Gastrocnemius medialis (tissue), 4 donors: ENCODE data around the gene PLIN4. TPM values are rescaled to one million over a fixed set of nuclear protein-coding genes. Genes with fewer than 3 reads are reported as not detected.

Source experiments
- ATAC-seq, 2 donors: fragments of 150-250 bp; one replicate each; pipeline ENCODE4 v1.9.1; 2016
- DNase-seq, 2 donors: peaks; one replicate each; pipeline ENCODE4 v3.0.0-alpha.2; 2019
- H3K27ac ChIP-seq, 4 donors: fragments of 200-600 bp; sonication (generic); 1 replicate in 1 of 4; 2 replicates in 3 of 4; pipeline ENCODE4 v1.5.1; 2016 to 2018; ENCODE audit warnings: mild to moderate bottlenecking in 2 of 4, moderate library complexity in 1 of 4
- H3K27me3 ChIP-seq, 3 donors: fragments of 200-600 bp; sonication (generic) in 2 of 3; 1 replicate in 1 of 3; 2 replicates in 2 of 3; pipeline versions ENCODE4 v1.5.1 to v1.6.0; 2016 to 2019; ENCODE audit warnings: mild to moderate bottlenecking in 1 of 3, moderate library complexity in 1 of 3
- H3K36me3 ChIP-seq, 2 donors: fragments of 200-600 bp; sonication (generic) in 1 of 2; one replicate each; pipeline ENCODE4 v1.5.1; 2017 to 2018
- H3K4me1 ChIP-seq, 2 donors: fragments of 200-600 bp; sonication (generic) in 1 of 2; one replicate each; pipeline ENCODE4 v1.5.1; 2016 to 2017; ENCODE audit warnings: mild to moderate bottlenecking in 2 of 2
- H3K4me3 ChIP-seq, 4 donors: fragments of 200-600 bp; sonication (generic) in 3 of 4; 1 replicate in 1 of 4; 2 replicates in 3 of 4; pipeline ENCODE4 v1.5.1; 2016 to 2019; ENCODE audit warnings: mild to moderate bottlenecking in 2 of 4
- H3K9me3 ChIP-seq, 3 donors: fragments of 200-600 bp; sonication (generic) in 2 of 3; 1 replicate in 1 of 3; 2 replicates in 2 of 3; pipeline ENCODE4 v1.5.1; 2016 to 2019
- CTCF ChIP-seq, 5 experiments: fragments of 450-650 bp in 3 of 5; fragments of 200-600 bp in 2 of 5; sonication (generic) in 2 of 5; IDR thresholded peaks in 4 of 5; conservative IDR thresholded peaks in 1 of 5; 1 replicate in 4 of 5; 2 replicates in 1 of 5; pipeline ENCODE4 v1.5.1; 2016 to 2019; ENCODE audit warnings: antibody characterized with exemption in 5 of 5, mild to moderate bottlenecking in 3 of 5, moderate library complexity in 3 of 5
- POLR2A ChIP-seq, 2 donors: fragments of 450-650 bp; IDR thresholded peaks; one replicate each; pipeline ENCODE4 v1.6.1; 2017; ENCODE audit warnings: antibody characterized with exemption in 2 of 2, mild to moderate bottlenecking in 2 of 2, moderate library complexity in 2 of 2
- in situ Hi-C, 4 donors: fragments of 200-750 bp; cut with MboI; loops; one replicate each; pipeline versions ENCODE4 v1.15.0 to v1.8.0; 2017; ENCODE audit warnings: low sequenced_read_pairs in 4 of 4
- intact Hi-C: fragments of 100-400 bp; cut with DNase I; formaldehyde crosslinking; loops from one replicate; pipeline ENCODE4 v1.15.1; 2023; ENCODE audit warnings: low total_unique reads
- total RNA-seq, 4 donors: library from RNA; depleted of rRNA; stranded (reverse); fragments of >200 nt; gene quantifications; one replicate each; pipeline versions ENCODE4 v1.1.0 to v1.2.3, GENCODE V29; 2016

PLIN4 gene
- total RNA-seq, 4 donors from 2014 or later, result 79.6 to 282 (median 152) TPM

DNA sequence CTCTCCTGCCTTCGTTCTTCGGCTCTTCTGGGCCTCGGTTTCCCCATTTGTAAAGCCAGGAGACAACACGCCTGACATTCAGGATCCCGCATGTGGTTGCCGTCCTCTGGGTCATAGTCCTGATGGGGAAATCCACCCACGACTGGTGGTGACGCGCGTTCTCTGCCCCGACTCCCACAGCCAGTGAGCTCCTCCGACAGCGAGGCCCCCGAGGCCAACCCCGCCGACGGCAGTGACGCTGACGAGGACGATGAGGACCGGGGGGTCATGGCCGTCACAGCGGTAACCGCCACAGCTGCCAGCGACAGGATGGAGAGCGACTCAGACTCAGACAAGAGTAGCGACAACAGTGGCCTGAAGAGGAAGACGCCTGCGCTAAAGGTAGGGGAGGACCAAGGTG lies 29.8 kb downstream of the PLIN4 start:
- Histone ChIP-seq H3K4me1 (no peaks in the 10 kb centered on the region), H3K27me3 (no peaks in the 10 kb centered on the region), H3K4me3 (no peak overlapping the region), H3K9me3 (no peaks in the 10 kb centered on the region), H3K27ac (no peak overlapping the region), H3K36me3 (peaks cover 0 to 36% of the 10 kb centered on the region in 2 donors)
- no peak for TF ChIP-seq POLR2A (IDR thresholded peaks at IDR 0.05)
- TF ChIP-seq CTCF (IDR thresholded peaks at IDR 0.05 in 4 of 5, conservative IDR thresholded peaks at IDR 0.05 in 1 of 5), result no peak
- no peak for DNase-seq
- in situ Hi-C loops (no loop called here), intact Hi-C loops (no loop called here)
- no peak for ATAC-seq

GRCh38 chr19:4487572-4487971 lies 30.7 kb downstream of the PLIN4 start:
- Histone ChIP-seq H3K9me3 (no peaks in the 10 kb centered on the region), H3K4me3 (no peak overlapping the region), H3K27ac (no peak overlapping the region), H3K36me3 (peaks cover 0 to 41% of the 10 kb centered on the region in 2 donors), H3K4me1 (no peaks in the 10 kb centered on the region), H3K27me3 (no peaks in the 10 kb centered on the region)
- DNase-seq (no peak), ATAC-seq (no peak)
- intact Hi-C loops (no loop called here), in situ Hi-C loops (no loop called here)
- TF ChIP-seq POLR2A (IDR thresholded peaks at IDR 0.05) (no peak), CTCF (IDR thresholded peaks at IDR 0.05 in 4 of 5, conservative IDR thresholded peaks at IDR 0.05 in 1 of 5) (no peak)

GRCh38 chr19:4483385-4483784 lies 34.9 kb downstream of the PLIN4 start:
- no peaks in the 10 kb centered on the region for H3K9me3 ChIP-seq

GRCh38 chr19:4482721-4483364 lies 35.4 kb downstream of the PLIN4 start:
- DNase-seq (no peak), ATAC-seq (no peak)
- intact Hi-C loops, result no loop called here
- no peaks in the 10 kb centered on the region for H3K27me3 ChIP-seq
- no peaks in the 10 kb centered on the region for H3K4me1 ChIP-seq
- H3K36me3 ChIP-seq, result peaks cover 0 to 19% of the 10 kb centered on the region in 2 donors
- H3K4me3 ChIP-seq, result no peak overlapping the region
- in situ Hi-C loops, result no loop called here
- H3K9me3 ChIP-seq, result no peaks in the 10 kb centered on the region
- H3K27ac ChIP-seq, result no peak overlapping the region
- TF ChIP-seq CTCF (IDR thresholded peaks at IDR 0.05 in 4 of 5, conservative IDR thresholded peaks at IDR 0.05 in 1 of 5), result no peak
- TF ChIP-seq POLR2A (IDR thresholded peaks at IDR 0.05), result no peak

More at GRCh38 chr19:4483385-4483784, 34.9 kb downstream of the PLIN4 start:
- Histone ChIP-seq H3K27ac (no peak overlapping the region), H3K27me3 (no peaks in the 10 kb centered on the region), H3K4me3 (no peak overlapping the region), H3K4me1 (no peaks in the 10 kb centered on the region), H3K36me3 (peaks cover 0 to 19% of the 10 kb centered on the region in 2 donors)
- in situ Hi-C loops (no loop called here), intact Hi-C loops (no loop called here)
- DNase-seq (no peak), ATAC-seq (no peak)
- TF ChIP-seq CTCF (IDR thresholded peaks at IDR 0.05 in 4 of 5, conservative IDR thresholded peaks at IDR 0.05 in 1 of 5) (no peak), POLR2A (IDR thresholded peaks at IDR 0.05) (no peak)
